GM23338 (cell line): ENCODE data around the gene RNF166.

Source experiments
- CREB1 ChIP-seq: fragments of 250-450 bp; sonication (Bioruptor Pico); IDR thresholded peaks from 2 replicates; pipeline ENCODE4 v1.5.0; 2020; ENCODE audit warnings: low read depth, mild to moderate bottlenecking, moderate library complexity
- CTCF ChIP-seq, 2 experiments: fragments of 200-600 bp in 1 of 2; sonication (generic) in 1 of 2; conservative IDR thresholded peaks; 2 replicates each; pipeline versions ENCODE4 v1.5.1 to v1.6.1; 2016 to 2017; ENCODE audit warnings: antibody characterized with exemption in 2 of 2, low read depth in 2 of 2, mild to moderate bottlenecking in 2 of 2, moderate library complexity in 1 of 2
- EZH2 ChIP-seq: fragments of 200-600 bp; sonication (generic); IDR thresholded peaks from one replicate; pipeline ENCODE4 v1.8.0; 2017; ENCODE audit warnings: antibody characterized with exemption, mild to moderate bottlenecking, low read depth; ENCODE audit not compliant: unreplicated experiment
- EZH2phosphoT487 ChIP-seq: fragments of 200-600 bp; sonication (generic); IDR thresholded peaks from one replicate; pipeline ENCODE4 v1.8.1; 2018; ENCODE audit warnings: antibody characterized with exemption; ENCODE audit not compliant: unreplicated experiment
- JUNB ChIP-seq: IDR thresholded peaks from one replicate; pipeline ENCODE4 v1.6.1; 2016; ENCODE audit warnings: antibody characterized with exemption; ENCODE audit not compliant: unreplicated experiment
- NANOG ChIP-seq: IDR thresholded peaks from 2 replicates; pipeline ENCODE4 v1.6.1; 2016; ENCODE audit warnings: antibody characterized with exemption, borderline replicate concordance
- POLR2AphosphoS5 ChIP-seq: IDR thresholded peaks from 2 replicates; pipeline ENCODE4 v1.6.1; 2016; ENCODE audit warnings: antibody characterized with exemption, low read depth
- REST ChIP-seq: IDR thresholded peaks from one replicate; pipeline ENCODE4 v1.6.1; 2018; ENCODE audit warnings: antibody characterized with exemption; ENCODE audit not compliant: unreplicated experiment
- STAT1 ChIP-seq: IDR thresholded peaks from one replicate; pipeline ENCODE4 v1.6.1; 2016; ENCODE audit warnings: antibody characterized with exemption; ENCODE audit not compliant: unreplicated experiment
- ZNF114 ChIP-seq: fragments of 250-450 bp; sonication (Bioruptor Pico); IDR thresholded peaks from 2 replicates; pipeline ENCODE4 v1.5.0; 2020; ENCODE audit warnings: mild to moderate bottlenecking, moderate library complexity

GRCh38 chr16:88694221-88695087, 11.8 kb downstream of the RNF166 start:
- TF ChIP-seq EZH2 (no peak), CTCF (conservative IDR thresholded peaks at IDR 0.05; ENCODE audit: low read depth in 2 of 2) (no peak), REST (no peak), EZH2phosphoT487 (no peak), POLR2AphosphoS5 (no peak), NANOG (no peak), ZNF114 (no peak), CREB1 (CRISPR knock-in tag) (no peak), JUNB (no peak), STAT1 (no peak)
